Breast epithelium (tissue), 4 donors: ENCODE data around the gene CMTM2. TPM values are rescaled to one million over a fixed set of nuclear protein-coding genes. Genes with fewer than 3 reads are reported as not detected.

Source experiments
- DNase-seq, 2 donors: peaks; one replicate each; pipeline ENCODE4 v3.0.0-alpha.2; 2019; ENCODE audit warnings: low spot score in 2 of 2
- H3K27ac ChIP-seq, 2 donors: fragments of 200-600 bp; sonication (generic) in 1 of 2; one replicate each; pipeline ENCODE4 v1.5.1; 2016 to 2019; ENCODE audit warnings: mild to moderate bottlenecking in 1 of 2
- H3K27me3 ChIP-seq, 2 donors: fragments of 200-600 bp; sonication (generic) in 1 of 2; one replicate each; pipeline versions ENCODE4 v1.5.1 to v1.6.0; 2017 to 2019; ENCODE audit warnings: control low read depth in 1 of 2, mild to moderate bottlenecking in 1 of 2
- H3K36me3 ChIP-seq: fragments of 200-600 bp; one replicate; pipeline ENCODE4 v1.5.1; 2019
- H3K4me1 ChIP-seq, 2 donors: fragments of 200-600 bp; sonication (generic); one replicate each; pipeline ENCODE4 v1.5.1; 2016 to 2019; ENCODE audit warnings: control low read depth in 1 of 2
- H3K4me3 ChIP-seq, 3 donors: fragments of 200-600 bp; sonication (generic); 1 replicate in 2 of 3; 2 replicates in 1 of 3; pipeline ENCODE4 v1.5.1; 2016 to 2019; ENCODE audit warnings: mild to moderate bottlenecking in 3 of 3, moderate library complexity in 2 of 3
- H3K9me3 ChIP-seq, 2 donors: fragments of 200-600 bp; sonication (generic) in 1 of 2; one replicate each; pipeline ENCODE4 v1.5.1; 2016 to 2019; ENCODE audit warnings: control low read depth in 1 of 2
- CTCF ChIP-seq, 3 donors: fragments of 450-650 bp; IDR thresholded peaks; one replicate each; pipeline ENCODE4 v1.5.1; 2016 to 2017; ENCODE audit warnings: antibody characterized with exemption in 3 of 3, mild to moderate bottlenecking in 3 of 3, moderate library complexity in 3 of 3
- POLR2A ChIP-seq: fragments of 450-650 bp; IDR thresholded peaks from one replicate; pipeline ENCODE4 v1.6.1; 2016; ENCODE audit warnings: antibody characterized with exemption, mild to moderate bottlenecking, moderate library complexity
- POLR2AphosphoS5 ChIP-seq, 3 donors: sonication (generic); formaldehyde crosslinking; IDR thresholded peaks; one replicate each; pipeline ENCODE4 v1.6.1; 2017; ENCODE audit warnings: antibody characterized with exemption in 3 of 3
- intact Hi-C: fragments of 100-400 bp; cut with DNase I; formaldehyde crosslinking; loops from one replicate; pipeline ENCODE4 v1.15.1; 2023; ENCODE audit warnings: low total_unique reads
- total RNA-seq, 3 donors: library from RNA; depleted of rRNA; stranded (reverse); fragments of >200 nt; gene quantifications; one replicate each; pipeline ENCODE4 v1.1.0, GENCODE V29; 2016

The CMTM2 gene
- total RNA-seq, 3 donors from 2014 or later = not detected

- intact Hi-C loops = no loop called here
- Histone ChIP-seq H3K9me3 (no peaks in the 10 kb centered on the region), H3K27me3 (no peaks in the 10 kb centered on the region), H3K36me3 (no peaks in the 10 kb centered on the region), H3K27ac (no peak overlapping the region), H3K4me3 (no peak overlapping the region), H3K4me1 (no peaks in the 10 kb centered on the region)
- no peak for DNase-seq
- TF ChIP-seq CTCF (IDR thresholded peaks at IDR 0.05) (no peak), POLR2AphosphoS5 (IDR thresholded peaks at IDR 0.05) (no peak), POLR2A (no peak)
Measured at GRCh38 chr16:66585481-66586239, 6.4 kb downstream of the CMTM2 start.

- no peak for TF ChIP-seq CTCF (IDR thresholded peaks at IDR 0.05)
- TF ChIP-seq POLR2AphosphoS5 (IDR thresholded peaks at IDR 0.05) = no peak
- TF ChIP-seq POLR2A = no peak
- H3K27me3 ChIP-seq = no peaks in the 10 kb centered on the region
- H3K4me1 ChIP-seq = no peaks in the 10 kb centered on the region
- intact Hi-C loops = no loop called here
- no peak overlapping the region for H3K27ac ChIP-seq
- H3K36me3 ChIP-seq = no peaks in the 10 kb centered on the region
- DNase-seq = no peak
- no peaks in the 10 kb centered on the region for H3K9me3 ChIP-seq
- peak overlapping the region in 1 of 3 donors; percentile 4 for H3K4me3 ChIP-seq
Measured at GRCh38 chr16:66587881-66588600, 8.8 kb downstream of the CMTM2 start.

- H3K4me3 ChIP-seq = no peak overlapping the region
- TF ChIP-seq CTCF (IDR thresholded peaks at IDR 0.05) (peak in 2 of 3 donors; percentile 20 to 40), POLR2AphosphoS5 (IDR thresholded peaks at IDR 0.05) (no peak)
- H3K4me1 ChIP-seq = no peaks in the 10 kb centered on the region
- intact Hi-C loops = no loop called here
- no peaks in the 10 kb centered on the region for H3K36me3 ChIP-seq
- no peak overlapping the region for H3K27ac ChIP-seq
- no peaks in the 10 kb centered on the region for H3K27me3 ChIP-seq
- DNase-seq = no peak
- H3K9me3 ChIP-seq = no peaks in the 10 kb centered on the region
Measured at GRCh38 chr16:66588981-66589713, 9.9 kb downstream of the CMTM2 start.

GRCh38 chr16:66590322-66590721 is 11.1 kb downstream of the CMTM2 start:
- Histone ChIP-seq H3K27ac (no peak overlapping the region), H3K4me1 (no peaks in the 10 kb centered on the region), H3K27me3 (no peaks in the 10 kb centered on the region), H3K9me3 (no peaks in the 10 kb centered on the region), H3K36me3 (no peaks in the 10 kb centered on the region), H3K4me3 (no peak overlapping the region)
- no peak for TF ChIP-seq CTCF (IDR thresholded peaks at IDR 0.05)
- TF ChIP-seq POLR2A = no peak
- no peak for TF ChIP-seq POLR2AphosphoS5 (IDR thresholded peaks at IDR 0.05)
- intact Hi-C loops = no loop called here
- no peak for DNase-seq

- no peaks in the 10 kb centered on the region for H3K36me3 ChIP-seq
- DNase-seq = no peak
- TF ChIP-seq POLR2A = no peak
- no peak for TF ChIP-seq CTCF (IDR thresholded peaks at IDR 0.05)
- TF ChIP-seq POLR2AphosphoS5 (IDR thresholded peaks at IDR 0.05) = no peak
- H3K27me3 ChIP-seq = no peaks in the 10 kb centered on the region
- intact Hi-C loops = no loop called here
- H3K4me1 ChIP-seq = no peaks in the 10 kb centered on the region
- H3K4me3 ChIP-seq = no peak overlapping the region
- H3K27ac ChIP-seq = no peak overlapping the region
- no peaks in the 10 kb centered on the region for H3K9me3 ChIP-seq
Measured at GRCh38 chr16:66591018-66591417, 11.8 kb downstream of the CMTM2 start.
